Kidney capillary endothelial cell (primary cell): Measurements from ENCODE around the gene CCDC88C.
A peak's percentile ranks its signal among the peaks of the same experiment; 100 is the strongest.

Experiments used
- DNase-seq: peaks from one replicate; pipeline ENCODE4 v3.0.0-alpha.2; 2018; ENCODE audit warnings: low spot score

The CCDC88C gene

DNA sequence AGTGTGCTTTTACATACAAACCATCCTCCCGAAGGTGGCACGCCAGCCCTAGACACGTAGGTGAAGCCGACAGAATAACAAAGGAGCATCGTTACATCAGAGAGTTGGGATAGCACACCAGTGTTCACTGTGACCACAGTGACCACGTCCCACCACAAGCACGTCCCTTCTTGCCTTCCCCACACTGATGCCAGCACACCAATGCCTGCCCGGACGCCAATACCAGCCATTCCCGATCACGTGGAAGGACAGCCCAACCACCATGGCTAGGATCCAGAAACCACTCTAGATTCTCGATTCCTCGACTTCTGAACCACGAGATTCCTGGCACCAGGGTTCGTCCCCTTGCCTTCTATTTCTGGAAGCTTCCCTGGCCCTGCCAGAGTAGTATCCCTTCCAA is 125.1 kb downstream of the CCDC88C start:
- DNase-seq = no peak

GRCh38 chr14:91291786-91292405 is 125.7 kb downstream of the CCDC88C start:
- DNase-seq = no peak

- DNase-seq = no peak
Measured at GRCh38 chr14:91290986-91291385, 126.6 kb downstream of the CCDC88C start.

GRCh38 chr14:91289464-91289863 is 128.2 kb downstream of the CCDC88C start:
- no peak for DNase-seq

- DNase-seq = no peak
Measured at GRCh38 chr14:91288876-91289275, 128.7 kb downstream of the CCDC88C start.

DNA sequence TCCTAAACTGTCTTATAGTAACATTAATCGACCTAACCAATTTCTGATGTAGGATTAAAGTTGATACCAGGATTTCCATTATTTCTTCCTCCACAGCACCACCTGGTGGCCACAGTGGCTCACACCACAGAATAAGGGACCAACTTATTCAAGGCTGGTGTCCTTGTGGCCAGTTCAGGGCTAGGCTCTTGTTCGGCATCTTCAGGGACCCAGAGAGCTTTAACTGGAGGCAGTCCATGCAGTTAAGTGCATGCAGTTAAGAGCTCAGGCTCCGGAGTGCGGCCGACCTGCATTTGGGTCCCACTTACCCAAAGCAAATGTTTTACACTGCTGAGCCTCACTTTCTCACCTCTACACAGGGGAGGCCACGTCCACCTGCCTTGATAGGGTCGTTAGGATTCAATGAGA is 131.1 kb downstream of the CCDC88C start:
- peak; percentile 73 for DNase-seq

GRCh38 chr14:91284791-91285548 is 132.7 kb downstream of the CCDC88C start:
- DNase-seq = no peak

DNA sequence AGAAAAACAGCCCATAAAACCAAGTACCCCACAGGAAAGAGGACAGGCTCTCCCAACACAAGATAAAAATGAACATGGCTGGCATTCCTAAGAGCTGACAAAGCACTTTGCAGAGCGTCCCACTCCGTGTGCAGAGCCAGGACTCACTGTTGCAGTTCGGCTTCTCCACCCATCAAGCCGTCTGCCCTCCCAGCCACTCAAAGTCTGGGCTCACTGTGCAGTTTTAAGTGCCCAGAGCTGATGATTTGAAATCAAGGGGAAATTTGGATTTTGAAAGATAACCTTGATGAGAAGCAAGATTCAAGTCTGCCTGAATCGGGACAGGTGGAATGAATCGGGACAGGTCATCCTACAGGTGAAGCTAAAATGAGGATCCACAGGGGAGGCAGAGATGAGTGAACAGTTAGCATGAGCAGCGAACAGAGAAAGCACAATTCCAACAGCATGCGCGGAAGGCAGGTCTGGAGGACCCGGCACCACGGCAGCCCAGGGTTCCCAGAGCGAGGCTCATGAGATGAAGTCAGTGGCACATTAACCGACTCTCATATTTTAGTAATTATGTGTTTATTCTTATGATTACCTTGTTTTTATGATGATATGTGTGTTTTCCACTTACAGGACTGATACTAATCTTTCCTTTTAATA is 133.4 kb downstream of the CCDC88C start:
- no peak for DNase-seq

- no peak for DNase-seq
Measured at GRCh38 chr14:91283666-91284065, 134.0 kb downstream of the CCDC88C start.

DNA sequence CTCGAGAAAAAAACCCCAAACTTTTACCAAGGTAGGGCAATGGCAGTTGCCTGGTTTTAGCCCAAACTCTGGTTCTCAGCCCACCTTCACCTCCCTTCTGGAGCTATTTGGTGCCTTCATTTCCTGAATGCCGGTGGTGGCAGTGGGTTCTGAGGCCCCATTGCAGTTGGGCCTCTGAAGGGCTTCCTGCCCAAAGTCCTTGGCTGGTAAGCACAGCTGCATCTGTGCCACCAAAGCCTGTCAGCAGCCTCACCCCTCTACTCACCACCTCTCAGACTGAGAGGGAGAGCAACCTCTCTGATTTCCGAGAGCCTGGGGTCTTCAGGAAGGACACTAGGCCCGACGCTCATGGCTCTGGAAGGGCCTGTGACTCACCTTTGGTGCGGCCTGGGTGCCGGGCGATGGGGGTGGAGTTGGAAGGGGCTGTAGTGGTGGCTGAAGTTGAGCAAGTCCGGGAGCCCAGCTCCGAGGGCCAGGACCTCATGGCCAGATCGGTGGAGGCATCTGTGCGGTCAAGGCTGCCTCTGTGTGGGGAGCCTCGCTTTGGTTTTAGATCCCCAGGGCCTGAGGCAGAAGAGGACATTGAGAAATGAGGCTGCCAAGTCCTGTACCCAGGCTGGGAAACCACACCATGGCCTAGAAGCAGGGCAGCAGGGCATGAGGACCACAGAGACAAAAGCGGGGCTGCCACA is 134.5 kb downstream of the CCDC88C start:
- DNase-seq = no peak

DNA sequence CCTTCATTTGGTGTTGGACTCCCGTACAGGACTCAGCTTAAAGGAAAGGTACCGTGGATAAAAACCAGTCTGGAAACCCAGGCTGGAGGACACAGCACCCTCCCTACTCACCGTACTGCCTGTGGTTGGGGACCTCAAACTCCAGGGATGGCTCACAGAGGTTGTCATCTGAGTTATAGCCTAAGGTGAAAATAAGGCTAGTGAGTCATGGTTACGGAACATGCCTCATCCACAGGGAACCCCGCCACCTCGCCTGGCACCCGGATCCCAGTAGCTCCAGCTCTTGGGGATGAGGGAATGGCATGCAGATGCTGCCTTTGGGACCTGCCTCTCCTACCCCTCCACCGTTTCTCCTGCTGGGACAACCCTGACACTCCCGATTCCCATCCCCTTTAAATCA is 136.3 kb downstream of the CCDC88C start:
- DNase-seq = no peak

DNA sequence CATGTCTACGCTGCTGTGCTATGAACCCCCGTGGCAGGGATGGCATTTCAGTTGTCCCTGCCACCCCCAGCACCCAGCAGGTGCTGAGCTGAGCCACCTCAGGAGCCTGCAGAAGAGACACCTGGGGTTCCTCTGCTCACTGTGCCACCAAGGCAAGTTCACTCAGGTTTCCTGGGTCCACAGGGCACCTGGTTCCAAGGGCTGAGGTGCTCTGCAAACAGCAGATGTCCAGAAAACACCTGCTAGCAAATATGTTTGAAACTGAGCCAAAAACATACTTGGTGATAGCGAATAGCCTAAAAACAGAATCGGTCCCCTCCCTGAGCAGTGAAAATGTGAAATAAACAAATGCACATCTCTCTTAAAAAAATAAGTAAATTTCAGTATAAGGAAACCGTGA is 137.5 kb downstream of the CCDC88C start:
- no peak for DNase-seq

- no peak for DNase-seq
Measured at GRCh38 chr14:91279354-91279753, 138.3 kb downstream of the CCDC88C start.

GRCh38 chr14:91278383-91278715 is 139.3 kb downstream of the CCDC88C start:
- DNase-seq = no peak

- DNase-seq = no peak
Measured at GRCh38 chr14:91277546-91278382, 139.9 kb downstream of the CCDC88C start.

GRCh38 chr14:91274796-91275195 is 142.8 kb downstream of the CCDC88C start:
- DNase-seq = no peak

GRCh38 chr14:91273885-91274273 is 143.7 kb downstream of the CCDC88C start:
- DNase-seq = no peak

DNA sequence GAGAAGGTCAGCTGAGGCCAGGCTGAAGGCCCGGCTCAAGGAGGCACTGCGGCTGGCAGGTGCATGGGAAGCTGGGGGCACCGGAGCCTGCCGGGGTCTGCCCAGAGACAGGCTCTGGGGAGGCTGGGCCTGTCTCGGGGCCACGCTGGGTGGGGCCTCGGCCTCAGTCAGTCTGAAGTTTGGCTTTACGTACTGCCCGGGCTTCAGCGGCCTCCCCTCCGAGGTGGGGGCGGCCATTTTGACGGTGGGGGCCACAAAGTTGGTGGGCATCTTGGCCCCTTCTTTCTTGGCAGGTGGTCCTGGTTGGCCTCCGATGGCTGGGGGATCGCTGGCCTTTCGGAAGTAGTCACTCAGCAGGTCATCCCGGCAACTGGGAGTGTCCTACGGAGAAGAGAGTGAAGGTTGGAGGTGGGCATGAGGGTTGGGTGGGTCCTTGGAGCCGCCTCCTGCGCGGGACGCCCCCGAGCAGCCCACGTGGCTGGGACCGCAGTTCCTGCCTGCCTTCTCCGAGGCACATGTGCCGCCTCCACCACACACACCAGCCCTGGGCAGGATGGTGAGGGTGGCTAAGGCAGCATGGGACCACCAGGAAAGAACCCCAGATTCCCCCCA is 144.2 kb downstream of the CCDC88C start:
- DNase-seq = no peak

GRCh38 chr14:91272341-91273272 is 145.0 kb downstream of the CCDC88C start:
- no peak for DNase-seq

- DNase-seq = no peak
Measured at GRCh38 chr14:91271639-91272038, 146.0 kb downstream of the CCDC88C start.
